Pons (tissue), 1 donor: ENCODE measurements around the gene ERC1.

Experiments
- DNase-seq: peaks from one replicate; pipeline ENCODE4 v3.0.0-alpha.2; 2016; ENCODE audit warnings: low spot score

The ERC1 gene

GRCh38 chr12:1533602-1534304, 542.7 kb downstream of the ERC1 start:
- no peak for DNase-seq

GRCh38 chr12:1534748-1535147, 543.7 kb downstream of the ERC1 start:
- DNase-seq: no peak

GRCh38 chr12:1536817-1537216, 545.8 kb downstream of the ERC1 start:
- DNase-seq: no peak

GRCh38 chr12:1539135-1539534, 548.1 kb downstream of the ERC1 start:
- no peak for DNase-seq

GRCh38 chr12:1540690-1541089, 549.7 kb downstream of the ERC1 start:
- no peak for DNase-seq

GRCh38 chr12:1542599-1542998, 551.6 kb downstream of the ERC1 start:
- no peak for DNase-seq

- DNase-seq: peak; percentile 40
Measured at GRCh38 chr12:1544996-1545700, 554.1 kb downstream of the ERC1 start.
